A673 (cell line): Measurements from ENCODE around the gene MYBL2. TPM values are rescaled to one million over a fixed set of nuclear protein-coding genes. Genes with fewer than 3 reads are reported as not detected.

Experiments
- BruUV-seq: library from RNA; stranded (reverse); fragments of 400-500 nt; replicated peaks from 2 replicates; lab custom pipeline; 2021; lab: Mats Ljungman, UMichigan
- CTCF ChIA-PET: fragments of 300-600 bp; sonication (Branson Sonifier 250); formaldehyde crosslinking; loops from one replicate; lab custom pipeline; 2022; ENCODE audit warnings: antibody characterized with exemption; lab: Charles Lee
- POLR2A ChIA-PET: fragments of 300-600 bp; sonication (Branson Sonifier 250); formaldehyde crosslinking; loops from one replicate; lab custom pipeline; 2022; ENCODE audit warnings: antibody characterized with exemption; ENCODE audit not compliant: low non-redundant PET; lab: Charles Lee
- DNase-seq: peaks from one replicate; pipeline ENCODE4 v3.0.0-alpha.2; 2015; ENCODE audit warnings: low spot score
- H3K27ac ChIP-seq: fragments of 200-600 bp; sonication (generic); 2 replicates; pipeline ENCODE4 v1.5.1; 2016; ENCODE audit warnings: mixed run types, low read depth, mild to moderate bottlenecking, mixed read lengths, antibody characterized with exemption, low read length; ENCODE audit not compliant: poor library complexity, severe bottlenecking
- H3K27me3 ChIP-seq: fragments of 200-600 bp; sonication (generic); replicated peaks from 2 replicates; pipeline ENCODE4 v1.6.1; 2017; ENCODE audit warnings: mixed run types, low read depth, mild to moderate bottlenecking, mixed read lengths, antibody characterized with exemption, low read length; ENCODE audit not compliant: insufficient read depth, poor library complexity
- H3K36me3 ChIP-seq: fragments of 200-600 bp; sonication (generic); 2 replicates; pipeline ENCODE4 v1.6.1; 2016; ENCODE audit warnings: mixed run types, mild to moderate bottlenecking, mixed read lengths, antibody characterized with exemption, low read length; ENCODE audit not compliant: insufficient read depth, poor library complexity, severe bottlenecking
- H3K4me1 ChIP-seq: fragments of 200-600 bp; sonication (generic); 2 replicates; pipeline ENCODE4 v1.6.1; 2017; ENCODE audit warnings: mixed run types, mild to moderate bottlenecking, mixed read lengths, antibody characterized with exemption, low read length; ENCODE audit not compliant: insufficient read depth, poor library complexity, severe bottlenecking
- H3K4me3 ChIP-seq: fragments of 200-600 bp; sonication (generic); 2 replicates; pipeline ENCODE4 v1.5.1; 2016; ENCODE audit warnings: low read depth, mixed run types, mild to moderate bottlenecking, mixed read lengths, low read length; ENCODE audit not compliant: poor library complexity, severe bottlenecking
- H3K9me3 ChIP-seq: fragments of 200-600 bp; sonication (generic); 2 replicates; pipeline ENCODE4 v1.6.1; 2016; ENCODE audit warnings: mixed run types, low read depth, mild to moderate bottlenecking, mixed read lengths, antibody characterized with exemption, low read length; ENCODE audit not compliant: poor library complexity, severe bottlenecking
- CTCF ChIP-seq: fragments of 300-800, 200-600 bp; sonication (generic); conservative IDR thresholded peaks from 2 replicates; pipeline ENCODE4 v1.5.1; 2017; ENCODE audit warnings: low read depth, mild to moderate bottlenecking, antibody characterized with exemption, low read length, moderate library complexity, mixed read lengths
- EZH2 ChIP-seq: fragments of 200-600 bp; sonication (generic); IDR thresholded peaks from 2 replicates; pipeline ENCODE4 v1.6.1; 2017; ENCODE audit warnings: borderline replicate concordance, low read depth, mild to moderate bottlenecking, mixed read lengths, antibody characterized with exemption, low read length; ENCODE audit not compliant: poor library complexity, severe bottlenecking
- intact Hi-C: fragments of 100-400 bp; cut with micrococcal nuclease; formaldehyde crosslinking; loops from one replicate; pipeline ENCODE4 v1.10.0; 2022; ENCODE audit not compliant: unreplicated experiment
- total RNA-seq: library from RNA; stranded (reverse); gene quantifications from 2 replicates; pipeline ENCODE4 v1.2.3, GENCODE V29; 2021

Gene MYBL2
- total RNA-seq, 1 experiment from 2014 or later, result 256 TPM

GRCh38 chr20:43725666-43726065 lies 58.8 kb downstream of the MYBL2 start:
- no peaks in the 10 kb centered on the region for H3K27me3 ChIP-seq
- intact Hi-C loops, result no loop called here
- DNase-seq, result no peak
- no peaks in the 10 kb centered on the region for H3K36me3 ChIP-seq
- no peak for TF ChIP-seq EZH2
- TF ChIP-seq CTCF, result no peak
- no peaks in the 10 kb centered on the region for H3K9me3 ChIP-seq
- no peaks in the 10 kb centered on the region for H3K4me1 ChIP-seq
- POLR2A ChIA-PET, result no interaction called here
- H3K4me3 ChIP-seq, result no peak overlapping the region
- CTCF ChIA-PET, result no interaction called here
- no TSS peak for BruUV-seq
- no peak overlapping the region for H3K27ac ChIP-seq

- no peaks in the 10 kb centered on the region for H3K9me3 ChIP-seq
- ChIA-PET CTCF (no interaction called here), POLR2A (no interaction called here)
- no peak for DNase-seq
- no peaks in the 10 kb centered on the region for H3K36me3 ChIP-seq
- no peaks in the 10 kb centered on the region for H3K27me3 ChIP-seq
- H3K27ac ChIP-seq, result no peak overlapping the region
- TF ChIP-seq CTCF, result no peak
- no peak for TF ChIP-seq EZH2
- intact Hi-C loops, result no loop called here
- no peaks in the 10 kb centered on the region for H3K4me1 ChIP-seq
- H3K4me3 ChIP-seq, result no peak overlapping the region
- no TSS peak for BruUV-seq
Observed at GRCh38 chr20:43726333-43726732, 59.4 kb downstream of the MYBL2 start.

- H3K4me3 ChIP-seq, result no peak within 1 kb of the TSS
- no peak for DNase-seq
- H3K27me3 ChIP-seq, result no peaks in the 10 kb centered on the region
- no peak within 1 kb of the TSS for H3K27ac ChIP-seq
- intact Hi-C loops, result no loop called here
- no peaks in the 10 kb centered on the region for H3K9me3 ChIP-seq
- no peaks in the 10 kb centered on the region for H3K4me1 ChIP-seq
- H3K36me3 ChIP-seq, result no peaks in the 10 kb centered on the region
- no TSS peak for BruUV-seq
- TF ChIP-seq EZH2 (no peak), CTCF (no peak)
- CTCF ChIA-PET, result no interaction called here
- POLR2A ChIA-PET, result no interaction called here
Observed at GRCh38 chr20:43726811-43727338, 60.0 kb downstream of the MYBL2 start, which contains the start of gene GTSF1L. GTSF1L (minus strand) TSS chr20:43727002; CDS start chr20:43726694, 308 bp downstream.
